ENCODE data around the gene COLEC11.

Gene COLEC11

DNA sequence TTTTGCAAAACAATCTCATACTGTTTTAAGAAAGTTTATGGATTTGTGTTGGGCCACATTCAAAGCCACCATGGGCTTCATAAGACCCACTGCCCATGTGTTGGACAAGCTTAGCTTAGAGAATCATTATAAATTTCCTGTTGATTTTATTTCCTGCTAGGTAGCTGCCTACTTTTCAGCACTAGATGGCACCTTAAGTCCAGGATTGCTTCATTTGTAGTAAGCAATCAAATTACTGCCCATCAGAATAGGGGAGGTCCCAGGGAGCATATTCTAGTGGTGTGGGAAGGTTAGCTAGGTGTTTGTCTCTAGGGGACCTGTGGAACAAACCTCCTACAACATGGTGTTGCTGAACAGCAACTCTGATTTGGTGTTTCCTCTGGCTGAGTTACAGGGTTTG is 97.5 kb downstream of the COLEC11 start:
- peak; percentile 59 for DNase-seq (ENCODE audit: low read depth)
- TF ChIP-seq, protein P1, sequence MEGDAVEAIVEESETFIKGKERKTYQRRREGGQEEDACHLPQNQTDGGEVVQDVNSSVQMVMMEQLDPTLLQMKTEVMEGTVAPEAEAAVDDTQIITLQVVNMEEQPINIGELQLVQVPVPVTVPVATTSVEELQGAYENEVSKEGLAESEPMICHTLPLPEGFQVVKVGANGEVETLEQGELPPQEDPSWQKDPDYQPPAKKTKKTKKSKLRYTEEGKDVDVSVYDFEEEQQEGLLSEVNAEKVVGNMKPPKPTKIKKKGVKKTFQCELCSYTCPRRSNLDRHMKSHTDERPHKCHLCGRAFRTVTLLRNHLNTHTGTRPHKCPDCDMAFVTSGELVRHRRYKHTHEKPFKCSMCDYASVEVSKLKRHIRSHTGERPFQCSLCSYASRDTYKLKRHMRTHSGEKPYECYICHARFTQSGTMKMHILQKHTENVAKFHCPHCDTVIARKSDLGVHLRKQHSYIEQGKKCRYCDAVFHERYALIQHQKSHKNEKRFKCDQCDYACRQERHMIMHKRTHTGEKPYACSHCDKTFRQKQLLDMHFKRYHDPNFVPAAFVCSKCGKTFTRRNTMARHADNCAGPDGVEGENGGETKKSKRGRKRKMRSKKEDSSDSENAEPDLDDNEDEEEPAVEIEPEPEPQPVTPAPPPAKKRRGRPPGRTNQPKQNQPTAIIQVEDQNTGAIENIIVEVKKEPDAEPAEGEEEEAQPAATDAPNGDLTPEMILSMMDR (conservative IDR thresholded peaks at IDR 0.05; ENCODE audit: low read depth, low read length), result peak; percentile 60
- H3K4me3 ChIP-seq (ENCODE audit: low read depth, low read length), result no peak overlapping the region
